ENCODE data around the gene HIVEP2.

The HIVEP2 gene

GRCh38 chr6:142838821-142839685 lies 105.9 kb downstream of the HIVEP2 start:
- no peak for DNase-seq

- DNase-seq, result no peak
These were observed 109.0 kb downstream of the HIVEP2 start for GRCh38 chr6:142835787-142836535.

- no peak for DNase-seq
These were observed 110.1 kb downstream of the HIVEP2 start for GRCh38 chr6:142834853-142835252.

- DNase-seq, result no peak
These were observed 111.2 kb downstream of the HIVEP2 start for GRCh38 chr6:142833798-142834197.

- DNase-seq, result no peak
These were observed 111.9 kb downstream of the HIVEP2 start for GRCh38 chr6:142833054-142833453.

- no peak for DNase-seq
These were observed 114.2 kb downstream of the HIVEP2 start for GRCh38 chr6:142830807-142831206.

GRCh38 chr6:142830116-142830710 lies 114.8 kb downstream of the HIVEP2 start:
- DNase-seq, result no peak

- no peak for DNase-seq
These were observed 115.4 kb downstream of the HIVEP2 start for GRCh38 chr6:142829556-142829955.

- no peak for DNase-seq
These were observed 117.0 kb downstream of the HIVEP2 start for GRCh38 chr6:142827991-142828390.

- DNase-seq, result no peak
These were observed 117.6 kb downstream of the HIVEP2 start for GRCh38 chr6:142827369-142827768.

- DNase-seq, result no peak
These were observed 119.2 kb downstream of the HIVEP2 start for GRCh38 chr6:142825760-142826159.

GRCh38 chr6:142824426-142824825 lies 120.5 kb downstream of the HIVEP2 start:
- no peak for DNase-seq

- no peak for DNase-seq
These were observed 121.6 kb downstream of the HIVEP2 start for GRCh38 chr6:142823256-142823902.

- no peak for DNase-seq
These were observed 122.1 kb downstream of the HIVEP2 start for GRCh38 chr6:142822842-142823241.

- no peak for DNase-seq
These were observed 122.6 kb downstream of the HIVEP2 start for GRCh38 chr6:142822383-142822782.

GRCh38 chr6:142821860-142822259 lies 123.1 kb downstream of the HIVEP2 start:
- DNase-seq, result no peak

- no peak for DNase-seq
These were observed 123.7 kb downstream of the HIVEP2 start for GRCh38 chr6:142821164-142821716.

- no peak for DNase-seq
These were observed 124.5 kb downstream of the HIVEP2 start for GRCh38 chr6:142820338-142821051.

GRCh38 chr6:142819603-142820337 lies 125.2 kb downstream of the HIVEP2 start:
- DNase-seq, result no peak

- DNase-seq, result no peak
These were observed 128.5 kb downstream of the HIVEP2 start for GRCh38 chr6:142816486-142816885.

GRCh38 chr6:142816031-142816430 lies 128.9 kb downstream of the HIVEP2 start:
- DNase-seq, result no peak
